ENCODE measurements around the gene ZNRD2.
A peak's percentile ranks its signal among the peaks of the same experiment; 100 is the strongest.

Gene ZNRD2

GRCh38 chr11:65585396-65586246, 15.3 kb downstream of the ZNRD2 start:
- TF ChIP-seq FOXM1 (IDR thresholded peaks at IDR 0.05; ENCODE audit: borderline replicate concordance, low read depth) (no peak), TAF1 (IDR thresholded peaks at IDR 0.05; ENCODE audit: low read depth) (no peak), NFIC (IDR thresholded peaks at IDR 0.05) (no peak), TCF12 (IDR thresholded peaks at IDR 0.05; ENCODE audit: low read depth) (no peak)
- TF ChIP-seq, protein P1, sequence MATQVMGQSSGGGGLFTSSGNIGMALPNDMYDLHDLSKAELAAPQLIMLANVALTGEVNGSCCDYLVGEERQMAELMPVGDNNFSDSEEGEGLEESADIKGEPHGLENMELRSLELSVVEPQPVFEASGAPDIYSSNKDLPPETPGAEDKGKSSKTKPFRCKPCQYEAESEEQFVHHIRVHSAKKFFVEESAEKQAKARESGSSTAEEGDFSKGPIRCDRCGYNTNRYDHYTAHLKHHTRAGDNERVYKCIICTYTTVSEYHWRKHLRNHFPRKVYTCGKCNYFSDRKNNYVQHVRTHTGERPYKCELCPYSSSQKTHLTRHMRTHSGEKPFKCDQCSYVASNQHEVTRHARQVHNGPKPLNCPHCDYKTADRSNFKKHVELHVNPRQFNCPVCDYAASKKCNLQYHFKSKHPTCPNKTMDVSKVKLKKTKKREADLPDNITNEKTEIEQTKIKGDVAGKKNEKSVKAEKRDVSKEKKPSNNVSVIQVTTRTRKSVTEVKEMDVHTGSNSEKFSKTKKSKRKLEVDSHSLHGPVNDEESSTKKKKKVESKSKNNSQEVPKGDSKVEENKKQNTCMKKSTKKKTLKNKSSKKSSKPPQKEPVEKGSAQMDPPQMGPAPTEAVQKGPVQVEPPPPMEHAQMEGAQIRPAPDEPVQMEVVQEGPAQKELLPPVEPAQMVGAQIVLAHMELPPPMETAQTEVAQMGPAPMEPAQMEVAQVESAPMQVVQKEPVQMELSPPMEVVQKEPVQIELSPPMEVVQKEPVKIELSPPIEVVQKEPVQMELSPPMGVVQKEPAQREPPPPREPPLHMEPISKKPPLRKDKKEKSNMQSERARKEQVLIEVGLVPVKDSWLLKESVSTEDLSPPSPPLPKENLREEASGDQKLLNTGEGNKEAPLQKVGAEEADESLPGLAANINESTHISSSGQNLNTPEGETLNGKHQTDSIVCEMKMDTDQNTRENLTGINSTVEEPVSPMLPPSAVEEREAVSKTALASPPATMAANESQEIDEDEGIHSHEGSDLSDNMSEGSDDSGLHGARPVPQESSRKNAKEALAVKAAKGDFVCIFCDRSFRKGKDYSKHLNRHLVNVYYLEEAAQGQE (IDR thresholded peaks at IDR 0.05; ENCODE audit: low read depth) = no peak

GRCh38 chr11:65586247-65586630, 16.0 kb downstream of the ZNRD2 start:
- no peak for TF ChIP-seq TEAD4 (IDR thresholded peaks at IDR 0.05)
- no peak for TF ChIP-seq CEBPB (IDR thresholded peaks at IDR 0.05)
- no peak for TF ChIP-seq TCF12 (IDR thresholded peaks at IDR 0.05; ENCODE audit: low read depth)
- TF ChIP-seq, protein P2, sequence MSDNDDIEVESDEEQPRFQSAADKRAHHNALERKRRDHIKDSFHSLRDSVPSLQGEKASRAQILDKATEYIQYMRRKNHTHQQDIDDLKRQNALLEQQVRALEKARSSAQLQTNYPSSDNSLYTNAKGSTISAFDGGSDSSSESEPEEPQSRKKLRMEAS (IDR thresholded peaks at IDR 0.05) = no peak
- TF ChIP-seq TAF1 (IDR thresholded peaks at IDR 0.05; ENCODE audit: low read depth) = no peak
- TF ChIP-seq FOXM1 (IDR thresholded peaks at IDR 0.05; ENCODE audit: borderline replicate concordance, low read depth) = no peak
- TF ChIP-seq EP300 (IDR thresholded peaks at IDR 0.05; ENCODE audit: borderline replicate concordance) = no peak
- no peak for TF ChIP-seq RAD21 (IDR thresholded peaks at IDR 0.05; ENCODE audit: low read depth)
- no peak for TF ChIP-seq YY1 (IDR thresholded peaks at IDR 0.05; ENCODE audit: low read depth)
- no peak for TF ChIP-seq ZBTB7A (IDR thresholded peaks at IDR 0.05; ENCODE audit: low read depth)
- no peak for TF ChIP-seq CREB1 (IDR thresholded peaks at IDR 0.05; ENCODE audit: low read depth)
- TF ChIP-seq EGR1 (IDR thresholded peaks at IDR 0.05) = no peak
- TF ChIP-seq, protein P1 (IDR thresholded peaks at IDR 0.05; ENCODE audit: low read depth) = no peak

GRCh38 chr11:65586676-65587075, 16.4 kb downstream of the ZNRD2 start:
- TF ChIP-seq RAD21 (IDR thresholded peaks at IDR 0.05; ENCODE audit: low read depth) = no peak
- TF ChIP-seq, protein P2 (IDR thresholded peaks at IDR 0.05) = peak; percentile 43; the same call in 1 of the 2 replicates

DNA sequence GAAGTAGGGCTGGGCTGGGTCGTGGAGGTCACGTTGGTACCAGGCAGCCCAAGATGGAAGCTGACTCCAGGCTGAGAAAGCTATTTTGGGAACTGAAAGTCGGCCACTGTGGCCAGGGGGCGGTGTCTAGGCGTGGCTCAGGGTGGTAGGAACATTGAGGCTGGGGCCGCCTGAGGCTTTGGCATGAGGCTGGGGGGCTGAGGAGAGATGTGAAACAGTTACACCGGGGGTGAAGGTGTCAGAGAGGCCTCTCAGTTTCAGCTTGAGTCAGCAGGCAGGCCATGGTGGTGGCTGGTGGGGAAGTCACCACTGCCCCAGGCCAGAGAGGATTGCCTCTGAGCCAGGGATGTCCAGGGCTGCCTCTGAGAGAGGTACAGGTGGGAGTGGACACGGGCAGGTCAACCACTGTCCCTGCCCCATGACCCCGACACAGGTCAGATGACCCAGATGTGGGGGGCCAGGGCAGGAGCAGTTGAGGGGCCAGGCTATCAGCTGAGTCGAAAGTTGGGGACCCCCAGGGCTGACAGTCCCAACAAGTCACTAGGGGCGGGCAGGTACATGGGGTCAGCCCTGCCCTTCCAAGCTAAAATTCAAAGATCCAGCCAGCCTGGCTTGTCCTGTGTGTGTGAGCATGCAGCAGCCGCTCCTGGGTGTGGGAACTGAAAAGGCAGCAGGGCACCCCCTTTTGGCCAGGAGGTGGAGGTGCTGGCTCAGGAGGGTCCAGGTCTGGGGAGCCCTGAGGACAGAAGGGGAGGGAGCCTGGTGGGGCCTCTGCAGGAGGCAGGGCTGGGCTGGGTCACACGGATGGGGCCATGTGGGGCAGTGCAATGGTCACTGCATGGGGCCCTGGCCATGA, 18.1 kb downstream of the ZNRD2 start:
- TF ChIP-seq RAD21 (IDR thresholded peaks at IDR 0.05; ENCODE audit: low read depth) (peak; percentile 58), TCF12 (IDR thresholded peaks at IDR 0.05; ENCODE audit: low read depth) (no peak)
- TF ChIP-seq, protein P3, sequence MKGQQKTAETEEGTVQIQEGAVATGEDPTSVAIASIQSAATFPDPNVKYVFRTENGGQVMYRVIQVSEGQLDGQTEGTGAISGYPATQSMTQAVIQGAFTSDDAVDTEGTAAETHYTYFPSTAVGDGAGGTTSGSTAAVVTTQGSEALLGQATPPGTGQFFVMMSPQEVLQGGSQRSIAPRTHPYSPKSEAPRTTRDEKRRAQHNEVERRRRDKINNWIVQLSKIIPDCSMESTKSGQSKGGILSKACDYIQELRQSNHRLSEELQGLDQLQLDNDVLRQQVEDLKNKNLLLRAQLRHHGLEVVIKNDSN (IDR thresholded peaks at IDR 0.05) = no peak

- TF ChIP-seq, protein P3 (IDR thresholded peaks at IDR 0.05) = no peak
- TF ChIP-seq EGR1 (IDR thresholded peaks at IDR 0.05) = no peak
- TF ChIP-seq TEAD4 (IDR thresholded peaks at IDR 0.05) = no peak
- no peak for TF ChIP-seq CEBPB (IDR thresholded peaks at IDR 0.05)
- TF ChIP-seq, protein P1 (IDR thresholded peaks at IDR 0.05; ENCODE audit: low read depth) = no peak
- TF ChIP-seq ZBTB7A (IDR thresholded peaks at IDR 0.05; ENCODE audit: low read depth) = no peak
- TF ChIP-seq YY1 (IDR thresholded peaks at IDR 0.05; ENCODE audit: low read depth) = no peak
- no peak for TF ChIP-seq TCF12 (IDR thresholded peaks at IDR 0.05; ENCODE audit: low read depth)
Observed at GRCh38 chr11:65589444-65590239, 19.4 kb downstream of the ZNRD2 start.
